Activated T-helper 2 cell treated with anti-CD3 and anti-CD28 coated beads, Interferon-gamma antibody, Interleukin-2, Interleukin-4, amounts not matched to agents 10 μg/mL and 5 μg/mL and 100 μg/mL, durations not matched to agents 14 hours and 24 hours and 36 hours (primary cell): ENCODE data around the gene CARMIL3. TPM values are rescaled to one million over a fixed set of nuclear protein-coding genes. Genes with fewer than 3 reads are reported as not detected.

Experiments
- DNase-seq: peaks from one replicate; pipeline ENCODE4 v3.0.0; 2021; ENCODE audit warnings: low spot score
- H3K27ac Mint-ChIP-seq: one replicate; pipeline ENCODE4 v1.8.0; 2021; ENCODE audit warnings: mixed read lengths
- H3K27me3 Mint-ChIP-seq: one replicate; pipeline ENCODE4 v1.8.0; 2021; ENCODE audit warnings: low read depth, mixed read lengths
- H3K36me3 Mint-ChIP-seq: one replicate; pipeline ENCODE4 v1.8.0; 2021; ENCODE audit warnings: low read depth, mixed read lengths
- H3K4me1 Mint-ChIP-seq: one replicate; pipeline ENCODE4 v1.8.0; 2021; ENCODE audit warnings: low read depth, mixed read lengths
- H3K4me3 Mint-ChIP-seq: one replicate; pipeline ENCODE4 v1.8.0; 2021; ENCODE audit warnings: low read depth, mild to moderate bottlenecking, moderate library complexity, mixed read lengths
- H3K9me3 Mint-ChIP-seq: one replicate; pipeline ENCODE4 v1.8.0; 2021; ENCODE audit warnings: mixed read lengths
- intact Hi-C: fragments of 100-400 bp; cut with micrococcal nuclease; formaldehyde crosslinking; loops from one replicate; pipeline ENCODE4 v1.15.1; 2023
- total RNA-seq: library from RNA; stranded (reverse); gene quantifications from 2 replicates; pipeline ENCODE4 v1.2.3, GENCODE V29; 2022

Gene CARMIL3
- total RNA-seq, 1 donor from 2014 or later = 1.3 TPM

- peaks cover 27% of the 10 kb centered on the region for H3K4me1 Mint-ChIP-seq
- H3K27ac Mint-ChIP-seq = no peak overlapping the region
- H3K9me3 Mint-ChIP-seq = no peaks in the 10 kb centered on the region
- H3K4me3 Mint-ChIP-seq = no peak overlapping the region
- H3K36me3 Mint-ChIP-seq = no peaks in the 10 kb centered on the region
- H3K27me3 Mint-ChIP-seq = no peaks in the 10 kb centered on the region
- intact Hi-C loops = no loop called here
- no peak for DNase-seq
Measured at GRCh38 chr14:24079491-24080141, 27.8 kb downstream of the CARMIL3 start.

- intact Hi-C loops = no loop called here
Measured at GRCh38 chr14:24080142-24080530, 28.3 kb downstream of the CARMIL3 start.

GRCh38 chr14:24080888-24081738 lies 29.3 kb downstream of the CARMIL3 start:
- peak; percentile 73 for DNase-seq
- intact Hi-C loops = no loop called here
- no peaks in the 10 kb centered on the region for H3K9me3 Mint-ChIP-seq
- H3K36me3 Mint-ChIP-seq = no peaks in the 10 kb centered on the region
- peak overlapping the region; percentile 71 for H3K27ac Mint-ChIP-seq
- H3K27me3 Mint-ChIP-seq = no peaks in the 10 kb centered on the region
- H3K4me3 Mint-ChIP-seq = peak overlapping the region; percentile 75
- peaks cover 17% of the 10 kb centered on the region for H3K4me1 Mint-ChIP-seq

More at GRCh38 chr14:24080142-24080530, 28.3 kb downstream of the CARMIL3 start:
- H3K9me3 Mint-ChIP-seq = no peaks in the 10 kb centered on the region
- peak overlapping the region; percentile 46 for H3K27ac Mint-ChIP-seq
- no peaks in the 10 kb centered on the region for H3K36me3 Mint-ChIP-seq
- peak overlapping the region; percentile 75 for H3K4me3 Mint-ChIP-seq
- H3K27me3 Mint-ChIP-seq = no peaks in the 10 kb centered on the region
- DNase-seq = no peak
- peaks cover 26% of the 10 kb centered on the region for H3K4me1 Mint-ChIP-seq

GRCh38 chr14:24081739-24082211 lies 30.0 kb downstream of the CARMIL3 start:
- no peak for DNase-seq
- intact Hi-C loops = no loop called here
- Mint-ChIP-seq H3K27ac (peak overlapping the region; percentile 45), H3K4me1 (peaks cover 17% of the 10 kb centered on the region), H3K9me3 (no peaks in the 10 kb centered on the region), H3K36me3 (no peaks in the 10 kb centered on the region), H3K4me3 (peak overlapping the region; percentile 73), H3K27me3 (no peaks in the 10 kb centered on the region)

- DNase-seq = no peak
- Mint-ChIP-seq H3K4me3 (peak overlapping the region; percentile 73), H3K9me3 (no peaks in the 10 kb centered on the region), H3K4me1 (peaks cover 17% of the 10 kb centered on the region), H3K27ac (peak overlapping the region; percentile 45), H3K36me3 (no peaks in the 10 kb centered on the region), H3K27me3 (no peaks in the 10 kb centered on the region)
- intact Hi-C loops = no loop called here
Measured at GRCh38 chr14:24082411-24083080, 30.7 kb downstream of the CARMIL3 start.

GRCh38 chr14:24083462-24083861 lies 31.7 kb downstream of the CARMIL3 start:
- DNase-seq = no peak
- Mint-ChIP-seq H3K9me3 (no peaks in the 10 kb centered on the region), H3K27me3 (no peaks in the 10 kb centered on the region), H3K27ac (no peak overlapping the region), H3K4me3 (no peak overlapping the region), H3K36me3 (no peaks in the 10 kb centered on the region), H3K4me1 (peaks cover 17% of the 10 kb centered on the region)
- intact Hi-C loops = no loop called here

GRCh38 chr14:24084440-24084839 lies 32.6 kb downstream of the CARMIL3 start:
- no peaks in the 10 kb centered on the region for H3K9me3 Mint-ChIP-seq
- H3K4me1 Mint-ChIP-seq = peaks cover 17% of the 10 kb centered on the region
- intact Hi-C loops = no loop called here
- H3K4me3 Mint-ChIP-seq = no peak overlapping the region
- no peak overlapping the region for H3K27ac Mint-ChIP-seq
- H3K36me3 Mint-ChIP-seq = no peaks in the 10 kb centered on the region
- no peak for DNase-seq
- no peaks in the 10 kb centered on the region for H3K27me3 Mint-ChIP-seq

- Mint-ChIP-seq H3K9me3 (no peaks in the 10 kb centered on the region), H3K27me3 (no peaks in the 10 kb centered on the region), H3K27ac (no peak overlapping the region), H3K4me1 (peaks cover 15% of the 10 kb centered on the region), H3K36me3 (no peaks in the 10 kb centered on the region), H3K4me3 (no peak overlapping the region)
- DNase-seq = no peak
- intact Hi-C loops = no loop called here
Measured at GRCh38 chr14:24085215-24085614, 33.4 kb downstream of the CARMIL3 start.

- H3K4me1 Mint-ChIP-seq = peaks cover 12% of the 10 kb centered on the region
- intact Hi-C loops = no loop called here
Measured at GRCh38 chr14:24086193-24086955, 34.6 kb downstream of the CARMIL3 start.

GRCh38 chr14:24087004-24087403 lies 35.2 kb downstream of the CARMIL3 start:
- DNase-seq = no peak
- no peaks in the 10 kb centered on the region for H3K36me3 Mint-ChIP-seq
- intact Hi-C loops = no loop called here
- H3K27ac Mint-ChIP-seq = no peak overlapping the region
- no peak overlapping the region for H3K4me3 Mint-ChIP-seq
- H3K4me1 Mint-ChIP-seq = peaks cover 9% of the 10 kb centered on the region
- no peaks in the 10 kb centered on the region for H3K9me3 Mint-ChIP-seq
- no peaks in the 10 kb centered on the region for H3K27me3 Mint-ChIP-seq

More at GRCh38 chr14:24086193-24086955, 34.6 kb downstream of the CARMIL3 start:
- Mint-ChIP-seq H3K36me3 (no peaks in the 10 kb centered on the region), H3K27ac (no peak overlapping the region), H3K9me3 (no peaks in the 10 kb centered on the region), H3K27me3 (no peaks in the 10 kb centered on the region), H3K4me3 (no peak overlapping the region)
- no peak for DNase-seq

- Mint-ChIP-seq H3K36me3 (no peaks in the 10 kb centered on the region), H3K27ac (no peak overlapping the region), H3K27me3 (no peaks in the 10 kb centered on the region), H3K4me3 (no peak overlapping the region), H3K4me1 (peaks cover 10% of the 10 kb centered on the region), H3K9me3 (no peaks in the 10 kb centered on the region)
- DNase-seq = no peak
- intact Hi-C loops = no loop called here
Measured at GRCh38 chr14:24088095-24088494, 36.3 kb downstream of the CARMIL3 start.

- no peaks in the 10 kb centered on the region for H3K36me3 Mint-ChIP-seq
- intact Hi-C loops = loop anchor here (1.0 to 10.0 kb wide), 3 partner anchors 32 to 345 kb away; no protein-coding TSS in a partner anchor
- H3K27me3 Mint-ChIP-seq = no peaks in the 10 kb centered on the region
- H3K27ac Mint-ChIP-seq = no peak overlapping the region
- no peak for DNase-seq
- no peak overlapping the region for H3K4me3 Mint-ChIP-seq
- no peaks in the 10 kb centered on the region for H3K9me3 Mint-ChIP-seq
- H3K4me1 Mint-ChIP-seq = peaks cover 16% of the 10 kb centered on the region
Measured at GRCh38 chr14:24089890-24090289, 38.1 kb downstream of the CARMIL3 start.
